ENCODE data around the gene NACC2. TPM values are rescaled to one million over a fixed set of nuclear protein-coding genes. Genes with fewer than 3 reads are reported as not detected.

Gene NACC2
- total and polyA plus RNA-seq, 2 donors (not counting 1 experiment from before 2014, with no cell fraction given) = 0.34 to 1.9 TPM

DNA sequence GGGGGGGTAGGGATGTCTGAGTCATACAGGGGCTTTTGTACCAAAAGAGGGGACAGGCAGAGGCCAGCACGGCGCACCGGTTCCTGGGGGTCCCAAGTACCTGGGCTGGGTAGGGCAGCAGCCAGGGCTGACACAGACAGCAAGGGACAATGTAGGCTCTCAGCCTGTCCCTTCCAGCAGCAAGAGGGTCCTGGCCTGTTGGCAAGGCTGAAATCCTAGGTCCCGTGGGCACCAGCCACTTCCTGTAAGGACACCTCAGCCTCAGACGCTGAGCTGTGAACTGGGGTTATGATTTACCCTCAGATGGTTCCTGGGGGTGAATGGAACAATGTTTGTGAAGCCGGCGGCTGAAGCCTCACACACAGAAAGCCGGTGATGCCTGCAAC is 41.3 kb downstream of the NACC2 start:
- Mint-ChIP-seq H3K4me3 (no peak overlapping the region), H3K27me3 (peaks cover 18% of the 10 kb centered on the region), H3K4me1 (peaks cover 23% of the 10 kb centered on the region), H3K9me3 (ENCODE audit: insufficient read depth) (no peaks in the 10 kb centered on the region), H3K27ac (no peak overlapping the region)
- peaks cover 0 to 57% (median 6%) of the 10 kb centered on the region in 4 experiments for H3K27me3 ChIP-seq (replicated peaks in 1 of 4; ENCODE audit: control extremely low read depth in 1 of 4, control insufficient read depth in 3 of 4, insufficient read depth in 4 of 4, low read length in 3 of 4)
- POLR2A ChIA-PET = no interaction called here
- TF ChIP-seq, protein P1, sequence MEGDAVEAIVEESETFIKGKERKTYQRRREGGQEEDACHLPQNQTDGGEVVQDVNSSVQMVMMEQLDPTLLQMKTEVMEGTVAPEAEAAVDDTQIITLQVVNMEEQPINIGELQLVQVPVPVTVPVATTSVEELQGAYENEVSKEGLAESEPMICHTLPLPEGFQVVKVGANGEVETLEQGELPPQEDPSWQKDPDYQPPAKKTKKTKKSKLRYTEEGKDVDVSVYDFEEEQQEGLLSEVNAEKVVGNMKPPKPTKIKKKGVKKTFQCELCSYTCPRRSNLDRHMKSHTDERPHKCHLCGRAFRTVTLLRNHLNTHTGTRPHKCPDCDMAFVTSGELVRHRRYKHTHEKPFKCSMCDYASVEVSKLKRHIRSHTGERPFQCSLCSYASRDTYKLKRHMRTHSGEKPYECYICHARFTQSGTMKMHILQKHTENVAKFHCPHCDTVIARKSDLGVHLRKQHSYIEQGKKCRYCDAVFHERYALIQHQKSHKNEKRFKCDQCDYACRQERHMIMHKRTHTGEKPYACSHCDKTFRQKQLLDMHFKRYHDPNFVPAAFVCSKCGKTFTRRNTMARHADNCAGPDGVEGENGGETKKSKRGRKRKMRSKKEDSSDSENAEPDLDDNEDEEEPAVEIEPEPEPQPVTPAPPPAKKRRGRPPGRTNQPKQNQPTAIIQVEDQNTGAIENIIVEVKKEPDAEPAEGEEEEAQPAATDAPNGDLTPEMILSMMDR (IDR thresholded peaks at IDR 0.05) = no peak
- TF ChIP-seq EZH2 (IDR thresholded peaks at IDR 0.05; ENCODE audit: borderline replicate concordance, insufficient read depth, low read depth, low read length, poor library complexity, severe bottlenecking) = no peak
- intact Hi-C loops (cut with micrococcal nuclease) = no loop called here
- 72% methylated on average over 8 of the region's 8 CpGs for WGBS (ENCODE audit: insufficient coverage)
- ATAC-seq (ENCODE audit: low read depth) = no peak
- H4K20me1 ChIP-seq (ENCODE audit: control insufficient read depth, insufficient read depth, low read length, poor library complexity, severe bottlenecking) = no peaks in the 10 kb centered on the region
- no peak overlapping the region for H3K27ac ChIP-seq (ENCODE audit: low read length in 2 of 2)
- H3K4me3 ChIP-seq (ENCODE audit: control extremely low read depth in 1 of 5, extremely low read depth in 1 of 5, insufficient read depth in 1 of 5, low read depth in 2 of 5, low read length in 4 of 5) = no peak overlapping the region
- H3K9ac ChIP-seq (ENCODE audit: low read length) = no peak overlapping the region
- H3K36me3 ChIP-seq (replicated peaks in 1 of 2; ENCODE audit: control extremely low read depth in 1 of 2, control insufficient read depth in 1 of 2, extremely low read depth in 1 of 2, insufficient read depth in 2 of 2, low read length in 1 of 2) = no peaks in the 10 kb centered on the region
- H2AFZ ChIP-seq (ENCODE audit: insufficient read depth, low read depth, low read length, poor library complexity, severe bottlenecking) = no peak overlapping the region
- peaks cover 0 to 6% (median 0%) of the 10 kb centered on the region in 3 donors for H3K9me3 ChIP-seq (ENCODE audit: control extremely low read depth in 1 of 3, control insufficient read depth in 2 of 3, insufficient read depth in 1 of 3, low read length in 2 of 3)
- no peaks in the 10 kb centered on the region for H3K79me2 ChIP-seq (ENCODE audit: control insufficient read depth, insufficient read depth, low read length)
- H3K4me2 ChIP-seq (replicated peaks; ENCODE audit: low read depth, low read length, poor library complexity, severe bottlenecking) = no peak overlapping the region
- H3K4me1 ChIP-seq (ENCODE audit: control insufficient read depth in 2 of 2, insufficient read depth in 2 of 2, low read length in 2 of 2) = peaks cover 12 to 37% of the 10 kb centered on the region in 2 donors
- CTCF ChIA-PET = no interaction called here
- DNase-seq = no peak

DNA sequence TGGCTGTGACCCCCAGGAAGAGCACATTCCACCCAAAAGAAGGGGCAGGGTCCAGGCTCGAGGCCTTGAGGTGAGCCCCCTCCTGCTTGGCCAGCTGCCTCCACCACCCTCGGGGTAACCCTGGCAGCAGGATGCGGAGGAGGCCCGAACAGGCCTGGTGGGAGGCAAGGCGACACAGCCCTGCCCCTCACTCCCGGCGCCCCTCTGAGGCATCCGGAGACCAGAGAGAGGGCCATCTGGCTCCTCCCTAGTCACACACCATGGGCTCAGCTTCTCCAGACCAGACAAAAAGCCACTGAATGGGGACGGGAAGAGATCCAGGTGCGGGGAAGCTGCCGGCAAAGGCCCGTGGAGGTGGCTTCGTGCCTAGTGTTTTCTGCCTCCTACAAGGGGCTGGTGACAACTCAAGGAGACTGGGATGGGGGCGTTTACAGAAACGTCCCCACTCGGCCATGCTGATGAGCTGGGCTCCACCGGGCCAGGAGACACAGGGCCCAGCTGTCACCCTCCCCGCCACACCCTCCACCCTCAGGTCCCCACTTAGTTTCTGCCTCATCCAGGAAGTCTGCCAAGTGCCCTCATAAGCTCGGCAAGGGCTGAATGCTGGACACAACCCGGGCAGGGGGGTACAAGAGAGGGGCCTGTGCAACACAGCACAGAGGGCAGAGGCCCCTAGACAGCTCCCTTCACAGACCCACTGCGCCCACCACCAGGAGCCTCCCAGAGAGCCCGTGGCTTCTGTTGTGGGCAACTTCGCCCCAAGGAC is 41.9 kb downstream of the NACC2 start:
- no peaks in the 10 kb centered on the region for H4K20me1 ChIP-seq (ENCODE audit: control insufficient read depth, insufficient read depth, low read length, poor library complexity, severe bottlenecking)
- Mint-ChIP-seq H3K27ac (no peak overlapping the region), H3K4me1 (peaks cover 22% of the 10 kb centered on the region), H3K4me3 (no peak overlapping the region), H3K27me3 (peaks cover 15% of the 10 kb centered on the region), H3K9me3 (ENCODE audit: insufficient read depth) (no peaks in the 10 kb centered on the region)
- intact Hi-C loops (cut with micrococcal nuclease) = no loop called here
- 87% methylated on average over 19 of the region's 23 CpGs for WGBS (ENCODE audit: insufficient coverage)
- no peak overlapping the region for H3K9ac ChIP-seq (ENCODE audit: low read length)
- no peak overlapping the region for H2AFZ ChIP-seq (ENCODE audit: insufficient read depth, low read depth, low read length, poor library complexity, severe bottlenecking)
- POLR2A ChIA-PET = no interaction called here
- H3K4me2 ChIP-seq (replicated peaks; ENCODE audit: low read depth, low read length, poor library complexity, severe bottlenecking) = no peak overlapping the region
- DNase-seq (no peak), ATAC-seq (ENCODE audit: low read depth) (no peak)
- CTCF ChIA-PET = no interaction called here
- H3K27ac ChIP-seq (ENCODE audit: low read length in 2 of 2) = no peak overlapping the region
- H3K36me3 ChIP-seq (replicated peaks in 1 of 2; ENCODE audit: control extremely low read depth in 1 of 2, control insufficient read depth in 1 of 2, extremely low read depth in 1 of 2, insufficient read depth in 2 of 2, low read length in 1 of 2) = no peaks in the 10 kb centered on the region
- no peaks in the 10 kb centered on the region for H3K79me2 ChIP-seq (ENCODE audit: control insufficient read depth, insufficient read depth, low read length)
- peaks cover 0 to 6% (median 0%) of the 10 kb centered on the region in 3 donors for H3K9me3 ChIP-seq (ENCODE audit: control extremely low read depth in 1 of 3, control insufficient read depth in 2 of 3, insufficient read depth in 1 of 3, low read length in 2 of 3)
- H3K4me1 ChIP-seq (ENCODE audit: control insufficient read depth in 2 of 2, insufficient read depth in 2 of 2, low read length in 2 of 2) = peaks cover 12 to 36% of the 10 kb centered on the region in 2 donors
- peaks cover 0 to 61% (median 6%) of the 10 kb centered on the region in 4 experiments for H3K27me3 ChIP-seq (replicated peaks in 1 of 4; ENCODE audit: control extremely low read depth in 1 of 4, control insufficient read depth in 3 of 4, insufficient read depth in 4 of 4, low read length in 3 of 4)
- H3K4me3 ChIP-seq (ENCODE audit: control extremely low read depth in 1 of 5, extremely low read depth in 1 of 5, insufficient read depth in 1 of 5, low read depth in 2 of 5, low read length in 4 of 5) = no peak overlapping the region
- TF ChIP-seq, protein P1 (IDR thresholded peaks at IDR 0.05) = no peak
- TF ChIP-seq EZH2 (IDR thresholded peaks at IDR 0.05; ENCODE audit: borderline replicate concordance, insufficient read depth, low read depth, low read length, poor library complexity, severe bottlenecking) = no peak
